Thyroid gland (tissue), 4 donors: ENCODE measurements around the gene DAB2IP.

Source experiments
- POLR2A ChIP-seq, 2 donors: fragments of 450-650 bp; IDR thresholded peaks; one replicate each; pipeline ENCODE4 v1.6.1; 2017; ENCODE audit warnings: antibody characterized with exemption in 2 of 2, mild to moderate bottlenecking in 2 of 2, moderate library complexity in 1 of 2
- TF ChIP-seq, protein P1 (sequence below), 6 experiments: fragments of 200-600 bp in 3 of 6; fragments of 450-650 bp in 3 of 6; sonication (generic) in 3 of 6; IDR thresholded peaks; one replicate each; pipeline ENCODE4 v1.5.1; 2016 to 2019; ENCODE audit warnings: antibody characterized with exemption in 6 of 6, mild to moderate bottlenecking in 2 of 6, inconsistent platforms in 1 of 6, moderate library complexity in 1 of 6

DNA sequence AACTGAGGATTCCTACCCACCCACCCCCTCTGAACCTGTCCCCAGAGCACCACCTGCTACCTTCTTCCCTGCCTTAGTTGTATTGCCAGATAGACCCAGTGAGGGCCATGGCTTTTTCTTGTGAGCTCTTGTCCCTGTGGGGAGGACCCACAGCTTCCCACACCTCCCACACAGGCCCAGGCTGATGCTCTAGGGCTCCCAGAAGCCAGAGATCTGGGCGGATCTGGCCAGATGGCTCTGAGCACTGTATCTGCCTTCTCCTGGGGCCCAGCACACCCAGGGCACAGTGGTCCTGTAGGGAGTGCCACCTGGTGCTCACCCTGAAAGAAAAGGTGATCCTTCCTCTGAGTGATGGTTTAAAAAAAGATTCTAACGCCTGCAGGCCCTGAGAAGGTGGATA lies 131.7 kb downstream of the DAB2IP start:
- TF ChIP-seq, protein P1, sequence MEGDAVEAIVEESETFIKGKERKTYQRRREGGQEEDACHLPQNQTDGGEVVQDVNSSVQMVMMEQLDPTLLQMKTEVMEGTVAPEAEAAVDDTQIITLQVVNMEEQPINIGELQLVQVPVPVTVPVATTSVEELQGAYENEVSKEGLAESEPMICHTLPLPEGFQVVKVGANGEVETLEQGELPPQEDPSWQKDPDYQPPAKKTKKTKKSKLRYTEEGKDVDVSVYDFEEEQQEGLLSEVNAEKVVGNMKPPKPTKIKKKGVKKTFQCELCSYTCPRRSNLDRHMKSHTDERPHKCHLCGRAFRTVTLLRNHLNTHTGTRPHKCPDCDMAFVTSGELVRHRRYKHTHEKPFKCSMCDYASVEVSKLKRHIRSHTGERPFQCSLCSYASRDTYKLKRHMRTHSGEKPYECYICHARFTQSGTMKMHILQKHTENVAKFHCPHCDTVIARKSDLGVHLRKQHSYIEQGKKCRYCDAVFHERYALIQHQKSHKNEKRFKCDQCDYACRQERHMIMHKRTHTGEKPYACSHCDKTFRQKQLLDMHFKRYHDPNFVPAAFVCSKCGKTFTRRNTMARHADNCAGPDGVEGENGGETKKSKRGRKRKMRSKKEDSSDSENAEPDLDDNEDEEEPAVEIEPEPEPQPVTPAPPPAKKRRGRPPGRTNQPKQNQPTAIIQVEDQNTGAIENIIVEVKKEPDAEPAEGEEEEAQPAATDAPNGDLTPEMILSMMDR (IDR thresholded peaks at IDR 0.05) = no peak
- TF ChIP-seq POLR2A (IDR thresholded peaks at IDR 0.05) = no peak
